HG03066 (cell line): ENCODE results near the gene LYST.
A peak's percentile ranks its signal among the peaks of the same experiment; 100 is the strongest.
"Not testable (repeated sequence)": the region's sequence is repeated elsewhere in the genome, so short reads cannot be mapped to it uniquely, and the experiment has no call there.

Source experiments
- ATAC-seq: cut with Tn5 transposase; IDR thresholded peaks from one replicate; pipeline ENCODE4 v1.9.1; 2021; ENCODE audit warnings: low read depth; ENCODE audit not compliant: unreplicated experiment

The LYST gene

GRCh38 chr1:235775246-235775860, 91.4 kb downstream of the LYST start:
- ATAC-seq, result no peak

GRCh38 chr1:235767795-235768194, 98.9 kb downstream of the LYST start:
- ATAC-seq, result peak; percentile 93

GRCh38 chr1:235766794-235767285, 99.9 kb downstream of the LYST start:
- no peak for ATAC-seq

- no peak for ATAC-seq
Measured at GRCh38 chr1:235763962-235764361, 102.7 kb downstream of the LYST start.

- no peak for ATAC-seq
Measured at GRCh38 chr1:235759336-235759735, 107.4 kb downstream of the LYST start.

- no peak for ATAC-seq
Measured at GRCh38 chr1:235758931-235759330, 107.8 kb downstream of the LYST start.

GRCh38 chr1:235757587-235758096, 109.1 kb downstream of the LYST start:
- no peak for ATAC-seq

GRCh38 chr1:235754186-235754585, 112.5 kb downstream of the LYST start:
- not testable (repeated sequence) for ATAC-seq

GRCh38 chr1:235749755-235750300, 116.9 kb downstream of the LYST start:
- ATAC-seq, result no peak

GRCh38 chr1:235748747-235749146, 118.0 kb downstream of the LYST start:
- ATAC-seq, result no peak

GRCh38 chr1:235746245-235746644, 120.5 kb downstream of the LYST start:
- ATAC-seq, result no peak

- ATAC-seq, result no peak
Measured at GRCh38 chr1:235745503-235746136, 121.1 kb downstream of the LYST start.

GRCh38 chr1:235742914-235743599, 123.6 kb downstream of the LYST start:
- no peak for ATAC-seq

- no peak for ATAC-seq
Measured at GRCh38 chr1:235741294-235741693, 125.4 kb downstream of the LYST start.

GRCh38 chr1:235739631-235740030, 127.1 kb downstream of the LYST start:
- no peak for ATAC-seq

GRCh38 chr1:235739124-235739523, 127.6 kb downstream of the LYST start:
- ATAC-seq, result no peak

GRCh38 chr1:235737751-235738150, 129.0 kb downstream of the LYST start:
- no peak for ATAC-seq

- ATAC-seq, result no peak
Measured at GRCh38 chr1:235736263-235736662, 130.4 kb downstream of the LYST start.

GRCh38 chr1:235735621-235736020, 131.1 kb downstream of the LYST start:
- ATAC-seq, result no peak

- no peak for ATAC-seq
Measured at GRCh38 chr1:235734335-235734734, 132.4 kb downstream of the LYST start.

GRCh38 chr1:235730007-235730406, 136.7 kb downstream of the LYST start:
- no peak for ATAC-seq
